HG02759 (cell line): ENCODE results near the gene PDK2.

ENCODE experiments used
- ATAC-seq: cut with Tn5 transposase; IDR thresholded peaks from one replicate; pipeline ENCODE4 v1.9.1; 2021; ENCODE audit warnings: mild to moderate bottlenecking, moderate library complexity; ENCODE audit not compliant: unreplicated experiment

PDK2 gene

GRCh38 chr17:50094753-50095619 is at the start of gene PDK2:
Gene PDK2 (plus strand): TSS chr17:50095351. CDS start chr17:50095436, 85 bp downstream.
- ATAC-seq: peak; percentile 93

- no peak for ATAC-seq
These were observed 49.0 kb upstream of the PDK2 start for GRCh38 chr17:50046179-50046578.

GRCh38 chr17:50046667-50047066 is 48.5 kb upstream of the PDK2 start:
- no peak for ATAC-seq

GRCh38 chr17:50047083-50047482 is 48.1 kb upstream of the PDK2 start:
- no peak for ATAC-seq

GRCh38 chr17:50047488-50048126 is 47.5 kb upstream of the PDK2 start:
- no peak for ATAC-seq

- no peak for ATAC-seq
These were observed 46.9 kb upstream of the PDK2 start for GRCh38 chr17:50048146-50048720.

- ATAC-seq: no peak
These were observed 46.2 kb upstream of the PDK2 start for GRCh38 chr17:50048988-50049387.

GRCh38 chr17:50049636-50050035 is 45.5 kb upstream of the PDK2 start:
- ATAC-seq: no peak

GRCh38 chr17:50050431-50051032 is 44.6 kb upstream of the PDK2 start:
- ATAC-seq: no peak

GRCh38 chr17:50051082-50051576 is 44.0 kb upstream of the PDK2 start:
- ATAC-seq: no peak

GRCh38 chr17:50051606-50052005 is 43.5 kb upstream of the PDK2 start:
- ATAC-seq: no peak

- no peak for ATAC-seq
These were observed 42.8 kb upstream of the PDK2 start for GRCh38 chr17:50052241-50052796.

- no peak for ATAC-seq
These were observed 42.1 kb upstream of the PDK2 start for GRCh38 chr17:50052822-50053653.

GRCh38 chr17:50053654-50053960 is 41.5 kb upstream of the PDK2 start:
- ATAC-seq: no peak

GRCh38 chr17:50055055-50055425 is 40.1 kb upstream of the PDK2 start:
- no peak for ATAC-seq

- ATAC-seq: peak; percentile 41
These were observed 39.5 kb upstream of the PDK2 start, which contains the start of gene ITGA3 for GRCh38 chr17:50055426-50056216. Gene ITGA3 (plus strand): TSS chr17:50056110. CDS start chr17:50056440, 330 bp downstream.

GRCh38 chr17:50056217-50056960 is 38.8 kb upstream of the PDK2 start:
- peak; percentile 61 for ATAC-seq

GRCh38 chr17:50056961-50057330 is 38.2 kb upstream of the PDK2 start:
- no peak for ATAC-seq

- no peak for ATAC-seq
These were observed 37.6 kb upstream of the PDK2 start for GRCh38 chr17:50057521-50057991.
